Activated CD4-positive, alpha-beta T cell treated with anti-CD3 and anti-CD28 coated beads for 36 hours (primary cell): Measurements from ENCODE around the gene ABCC1. TPM values are rescaled to one million over a fixed set of nuclear protein-coding genes. Genes with fewer than 3 reads are reported as not detected.

Experiments used
- ATAC-seq: fragments of 200-7000 bp; cut with Tn5 transposase; one replicate; pipeline ENCODE4 v1.10.0; 2021; ENCODE audit warnings: mild to moderate bottlenecking, moderate library complexity
- CTCF ChIA-PET: fragments of 350-600 bp; sonication (Branson Sonifier 250); formaldehyde crosslinking; loops from one replicate; lab custom pipeline; 2021; ENCODE audit warnings: antibody characterized with exemption; lab: Charles Lee
- POLR2A ChIA-PET: fragments of 350-600 bp; sonication (Branson Sonifier 250); formaldehyde crosslinking; loops from one replicate; lab custom pipeline; 2021; ENCODE audit warnings: antibody characterized with exemption, inconsistent platforms; lab: Charles Lee
- DNase-seq: peaks from one replicate; pipeline ENCODE4 v3.0.0-alpha.2; 2020
- H3K27ac Mint-ChIP-seq: one replicate; pipeline ENCODE4 v1.8.0; 2021; ENCODE audit warnings: mixed read lengths
- H3K27me3 Mint-ChIP-seq: one replicate; pipeline ENCODE4 v1.8.0; 2021; ENCODE audit warnings: mixed read lengths
- H3K36me3 Mint-ChIP-seq: one replicate; pipeline ENCODE4 v1.8.0; 2021; ENCODE audit warnings: low read depth, mixed read lengths
- H3K4me1 Mint-ChIP-seq: one replicate; pipeline ENCODE4 v1.8.0; 2021; ENCODE audit warnings: mixed read lengths
- H3K4me3 Mint-ChIP-seq: one replicate; pipeline ENCODE4 v1.8.0; 2021; ENCODE audit warnings: mild to moderate bottlenecking, moderate library complexity, mixed read lengths
- H3K9me3 Mint-ChIP-seq: one replicate; pipeline ENCODE4 v1.8.0; 2021; ENCODE audit warnings: low read depth, mixed read lengths
- intact Hi-C, 2 experiments: fragments of 100-400 bp; cut with DNase I in 1 of 2; cut with micrococcal nuclease in 1 of 2; formaldehyde crosslinking; loops; one replicate each; pipeline versions ENCODE4 v1.14.2 to v1.15.1; 2022 to 2024; cut with DNase I, micrococcal nuclease
- total RNA-seq, 2 experiments: library from RNA; stranded (reverse); gene quantifications; one replicate each; pipeline ENCODE4 v1.2.3, GENCODE V29; 2021

Gene ABCC1
- total RNA-seq, 2 experiments from 2014 or later = 57.8 to 65.1 TPM

DNA sequence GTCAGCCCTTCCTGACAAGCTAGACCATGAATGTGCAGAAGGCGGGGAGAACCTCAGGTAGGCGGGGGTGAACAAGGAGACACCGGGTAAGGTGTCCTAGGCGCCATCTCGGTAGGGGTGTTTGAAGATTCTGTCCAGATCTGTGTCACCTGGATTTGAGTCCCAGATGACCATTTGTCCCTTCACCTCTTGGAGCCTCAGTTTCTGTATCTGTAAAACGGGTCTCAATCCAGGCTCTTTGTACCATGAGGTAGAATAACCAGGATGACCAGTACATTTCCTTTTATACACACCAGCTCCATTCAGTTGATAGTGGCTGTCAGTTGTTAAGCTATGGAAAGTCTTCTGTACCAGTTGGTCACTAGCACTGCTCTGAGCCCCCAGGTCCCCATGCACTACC, 187.2 kb downstream of the ABCC1 start:
- ChIA-PET CTCF (interaction anchor here (0.5 to 1.0 kb wide), 2 partner anchors 9 to 381 kb away, joined by 3 to 4 read pairs; no protein-coding TSS in a partner anchor), POLR2A (no interaction called here)
- Mint-ChIP-seq H3K27me3 (no peaks in the 10 kb centered on the region), H3K9me3 (no peaks in the 10 kb centered on the region), H3K4me1 (no peaks in the 10 kb centered on the region), H3K27ac (no peak overlapping the region), H3K36me3 (peaks cover 63% of the 10 kb centered on the region), H3K4me3 (no peak overlapping the region)
- intact Hi-C loops = no loop called here
- ATAC-seq = no peak
- no peak for DNase-seq

DNA sequence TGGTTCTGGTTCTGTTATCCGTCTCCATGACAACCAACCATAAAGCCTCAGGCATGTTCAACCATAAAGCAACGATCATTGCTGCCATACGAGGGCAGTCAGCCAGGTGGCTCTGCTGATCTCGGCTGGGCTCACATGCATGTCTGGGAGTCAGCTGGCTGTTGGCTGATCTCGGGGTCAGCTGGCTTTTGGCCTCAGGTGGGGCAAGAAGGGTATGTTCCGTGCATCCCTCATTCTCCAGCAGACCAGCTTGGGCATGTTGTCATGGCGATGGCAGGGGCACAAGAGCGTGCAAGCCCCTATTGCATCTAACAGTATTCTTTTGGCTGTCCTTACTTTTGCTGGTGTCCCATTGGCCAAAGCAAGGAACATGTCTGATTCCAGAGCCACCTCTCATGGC, 187.7 kb downstream of the ABCC1 start:
- H3K9me3 Mint-ChIP-seq = no peaks in the 10 kb centered on the region
- intact Hi-C loops = no loop called here
- H3K27me3 Mint-ChIP-seq = no peaks in the 10 kb centered on the region
- peaks cover 61% of the 10 kb centered on the region for H3K36me3 Mint-ChIP-seq
- H3K27ac Mint-ChIP-seq = no peak overlapping the region
- ATAC-seq = no peak
- H3K4me3 Mint-ChIP-seq = no peak overlapping the region
- ChIA-PET CTCF (interaction anchor here (1.0 kb wide), 1 partner anchor 10 kb away, joined by 3 read pairs; no protein-coding TSS in a partner anchor), POLR2A (no interaction called here)
- no peaks in the 10 kb centered on the region for H3K4me1 Mint-ChIP-seq
- no peak for DNase-seq

DNA sequence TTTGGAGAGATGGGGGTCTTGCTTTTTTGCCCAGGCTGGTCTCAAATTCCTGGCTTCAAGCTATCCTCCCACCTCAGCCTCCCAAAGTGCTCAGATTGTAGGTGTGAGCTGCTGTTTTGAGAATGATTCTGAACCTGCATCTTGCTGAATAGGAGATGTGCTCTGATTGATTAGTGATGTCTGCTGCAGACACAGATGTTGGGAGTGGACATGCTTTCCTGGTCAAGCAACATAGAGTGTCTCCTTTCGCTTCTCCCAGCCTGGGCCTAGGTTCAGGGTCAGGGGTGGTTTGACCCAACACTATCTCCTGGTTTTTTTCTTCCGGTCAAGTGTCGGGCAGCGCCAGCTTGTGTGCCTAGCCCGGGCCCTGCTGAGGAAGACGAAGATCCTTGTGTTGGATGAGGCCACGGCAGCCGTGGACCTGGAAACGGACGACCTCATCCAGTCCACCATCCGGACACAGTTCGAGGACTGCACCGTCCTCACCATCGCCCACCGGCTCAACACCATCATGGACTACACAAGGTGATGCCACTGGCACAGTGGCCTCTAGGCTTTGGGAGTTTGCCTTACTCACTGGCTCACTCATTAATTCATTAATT, 188.7 kb downstream of the ABCC1 start:
- H3K27ac Mint-ChIP-seq = no peak overlapping the region
- ATAC-seq = no peak
- DNase-seq = no peak
- H3K9me3 Mint-ChIP-seq = no peaks in the 10 kb centered on the region
- ChIA-PET POLR2A (no interaction called here), CTCF (no interaction called here)
- no peaks in the 10 kb centered on the region for H3K27me3 Mint-ChIP-seq
- H3K4me1 Mint-ChIP-seq = no peaks in the 10 kb centered on the region
- intact Hi-C loops = no loop called here
- H3K36me3 Mint-ChIP-seq = peaks cover 62% of the 10 kb centered on the region
- no peak overlapping the region for H3K4me3 Mint-ChIP-seq

DNA sequence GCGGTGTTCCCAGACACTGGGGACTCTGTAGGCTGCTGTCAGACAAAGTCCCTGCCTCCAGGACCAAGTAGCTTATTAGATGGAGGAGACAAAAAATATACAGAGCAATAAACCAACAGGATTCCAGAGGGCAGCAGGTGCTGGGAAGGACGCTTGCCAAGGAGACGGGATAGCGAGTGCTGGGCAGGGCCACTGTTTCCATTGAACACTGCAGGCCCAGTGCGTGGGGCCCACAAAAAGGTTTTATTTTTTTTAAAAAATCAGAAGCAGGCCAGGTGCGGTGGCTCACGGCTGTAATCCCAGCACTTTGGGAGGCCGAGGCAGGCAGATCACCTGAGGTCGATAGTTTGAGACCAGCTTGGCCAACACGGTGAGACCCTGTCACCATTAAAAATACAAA, 189.6 kb downstream of the ABCC1 start:
- CTCF ChIA-PET = no interaction called here
- Mint-ChIP-seq H3K36me3 (peaks cover 55% of the 10 kb centered on the region), H3K27me3 (no peaks in the 10 kb centered on the region), H3K9me3 (no peaks in the 10 kb centered on the region), H3K4me3 (no peak overlapping the region), H3K4me1 (no peaks in the 10 kb centered on the region), H3K27ac (no peak overlapping the region)
- ATAC-seq (no peak), DNase-seq (no peak)
- intact Hi-C loops = no loop called here
- POLR2A ChIA-PET = no interaction called here

DNA sequence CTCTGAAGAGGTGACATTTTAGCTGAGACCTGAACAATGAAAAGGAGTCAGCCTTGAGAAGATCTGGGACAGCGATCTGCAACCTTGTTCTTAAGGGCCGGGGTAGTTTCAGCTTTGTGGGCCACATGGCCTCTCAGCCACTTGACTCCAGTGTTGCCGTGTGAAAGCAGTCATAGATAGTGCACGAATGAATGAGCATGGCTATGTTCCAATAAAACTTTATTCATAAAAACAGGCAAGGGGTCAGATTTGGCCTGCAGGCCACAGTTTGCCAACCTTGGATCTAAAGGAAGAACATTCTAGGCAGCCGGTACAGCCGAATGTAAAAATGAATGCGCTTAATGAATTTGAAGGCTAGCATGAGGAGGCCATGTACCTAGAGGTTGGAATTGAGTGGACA, 190.4 kb downstream of the ABCC1 start:
- Mint-ChIP-seq H3K27me3 (no peaks in the 10 kb centered on the region), H3K4me3 (no peak overlapping the region), H3K36me3 (peaks cover 53% of the 10 kb centered on the region), H3K27ac (no peak overlapping the region), H3K9me3 (no peaks in the 10 kb centered on the region), H3K4me1 (no peaks in the 10 kb centered on the region)
- intact Hi-C loops = no loop called here
- POLR2A ChIA-PET = no interaction called here
- ATAC-seq = no peak
- DNase-seq = no peak
- CTCF ChIA-PET = no interaction called here

DNA sequence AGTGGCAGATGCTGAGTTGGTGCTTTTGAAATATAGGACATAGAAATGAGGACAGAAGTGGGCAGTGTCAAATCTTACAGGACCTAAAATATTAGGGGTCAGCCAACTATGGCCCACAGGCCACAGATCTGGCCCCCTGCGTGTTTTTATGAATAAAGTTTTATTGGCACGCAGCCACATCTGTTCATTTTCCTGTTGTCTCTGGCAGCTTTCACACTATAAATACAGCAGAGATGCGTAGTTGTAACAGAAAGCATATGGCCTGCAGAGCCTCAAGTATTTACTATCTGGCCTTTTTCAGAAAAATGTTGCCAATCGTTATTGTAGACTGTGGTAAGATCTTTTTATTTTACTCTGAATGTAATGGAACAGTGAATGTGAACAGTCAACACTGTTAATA, 191.1 kb downstream of the ABCC1 start:
- intact Hi-C loops = no loop called here
- POLR2A ChIA-PET = no interaction called here
- H3K9me3 Mint-ChIP-seq = no peaks in the 10 kb centered on the region
- CTCF ChIA-PET = no interaction called here
- ATAC-seq (no peak), DNase-seq (no peak)
- H3K27me3 Mint-ChIP-seq = no peaks in the 10 kb centered on the region
- H3K4me1 Mint-ChIP-seq = no peaks in the 10 kb centered on the region
- no peak overlapping the region for H3K27ac Mint-ChIP-seq
- peaks cover 49% of the 10 kb centered on the region for H3K36me3 Mint-ChIP-seq
- no peak overlapping the region for H3K4me3 Mint-ChIP-seq

DNA sequence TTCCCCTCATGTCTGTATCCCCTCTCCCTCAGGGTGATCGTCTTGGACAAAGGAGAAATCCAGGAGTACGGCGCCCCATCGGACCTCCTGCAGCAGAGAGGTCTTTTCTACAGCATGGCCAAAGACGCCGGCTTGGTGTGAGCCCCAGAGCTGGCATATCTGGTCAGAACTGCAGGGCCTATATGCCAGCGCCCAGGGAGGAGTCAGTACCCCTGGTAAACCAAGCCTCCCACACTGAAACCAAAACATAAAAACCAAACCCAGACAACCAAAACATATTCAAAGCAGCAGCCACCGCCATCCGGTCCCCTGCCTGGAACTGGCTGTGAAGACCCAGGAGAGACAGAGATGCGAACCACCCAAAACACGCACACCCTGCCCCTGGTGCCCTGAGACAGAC, 191.7 kb downstream of the ABCC1 start:
- H3K4me3 Mint-ChIP-seq = no peak overlapping the region
- CTCF ChIA-PET = no interaction called here
- no peaks in the 10 kb centered on the region for H3K9me3 Mint-ChIP-seq
- POLR2A ChIA-PET = no interaction called here
- peaks cover 51% of the 10 kb centered on the region for H3K36me3 Mint-ChIP-seq
- H3K4me1 Mint-ChIP-seq = no peaks in the 10 kb centered on the region
- intact Hi-C loops = no loop called here
- DNase-seq = no peak
- ATAC-seq = no peak
- H3K27me3 Mint-ChIP-seq = no peaks in the 10 kb centered on the region
- H3K27ac Mint-ChIP-seq = no peak overlapping the region

DNA sequence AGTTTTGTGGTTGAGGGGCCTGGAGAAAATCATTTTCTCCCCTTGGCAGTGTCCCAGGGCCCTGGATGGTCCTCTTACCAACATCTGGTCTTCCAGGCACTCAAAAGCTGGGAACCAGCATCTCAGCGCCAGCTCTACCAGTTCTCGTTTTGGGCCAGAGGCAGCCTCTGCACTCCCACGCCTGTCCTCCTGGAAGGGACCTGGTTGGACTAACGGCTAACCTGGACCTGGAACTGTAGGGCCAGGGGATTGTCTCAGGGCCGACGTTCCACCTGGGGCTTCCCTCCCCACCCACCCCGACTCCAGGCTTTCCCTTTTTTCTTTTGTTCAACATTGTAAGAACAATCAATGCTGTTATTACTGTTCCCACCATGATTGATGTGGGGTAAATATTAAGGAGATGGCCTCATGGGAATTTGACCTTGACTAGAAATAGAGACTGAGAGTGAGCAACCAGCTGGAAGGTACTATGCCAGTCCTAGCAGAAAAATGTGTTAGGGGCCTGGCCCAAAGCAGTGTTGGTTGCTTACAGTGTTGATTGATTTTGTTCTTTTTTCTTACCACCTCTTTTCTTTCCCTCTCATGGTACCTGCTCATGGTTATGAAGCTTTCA, 192.5 kb downstream of the ABCC1 start:
- no peaks in the 10 kb centered on the region for H3K4me1 Mint-ChIP-seq
- POLR2A ChIA-PET = no interaction called here
- no peak overlapping the region for H3K4me3 Mint-ChIP-seq
- no peaks in the 10 kb centered on the region for H3K9me3 Mint-ChIP-seq
- H3K36me3 Mint-ChIP-seq = peaks cover 45% of the 10 kb centered on the region
- CTCF ChIA-PET = no interaction called here
- DNase-seq (no peak), ATAC-seq (no peak)
- no peak overlapping the region for H3K27ac Mint-ChIP-seq
- H3K27me3 Mint-ChIP-seq = no peaks in the 10 kb centered on the region
- intact Hi-C loops = no loop called here

DNA sequence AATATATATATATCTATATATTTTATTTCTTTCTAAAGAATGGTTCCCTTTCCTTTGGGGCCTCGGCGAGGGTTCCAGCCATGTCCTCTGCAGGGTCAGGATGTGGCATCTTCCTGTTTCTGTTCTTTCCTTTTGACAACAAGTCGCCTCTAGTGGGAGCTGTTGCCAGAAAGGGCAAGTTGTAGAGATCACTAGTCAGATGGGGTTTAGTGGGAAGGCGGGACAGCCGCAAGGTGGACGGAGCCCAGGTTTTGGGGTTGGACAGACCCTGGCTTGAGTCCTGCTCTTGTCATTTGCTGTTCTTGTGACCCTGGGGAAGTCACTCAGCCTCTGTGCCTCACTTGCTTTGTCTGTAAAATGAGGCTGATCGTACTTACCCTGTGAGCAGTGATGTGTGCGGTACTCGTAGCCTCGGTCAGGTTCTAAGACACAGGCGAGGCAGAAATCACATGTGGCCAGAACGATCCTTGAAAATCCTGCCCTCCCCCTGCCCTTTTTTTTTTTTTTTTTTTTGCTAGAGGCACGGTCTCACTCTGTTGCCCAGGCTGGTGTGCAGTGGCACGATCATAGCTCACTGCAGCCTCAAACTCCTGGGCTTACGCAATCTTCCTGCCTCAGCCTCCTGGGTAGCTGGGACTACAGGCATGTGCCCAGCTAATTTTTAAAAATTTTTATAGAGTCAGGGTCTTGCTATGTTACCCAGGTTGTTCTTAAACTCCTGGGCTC, 193.8 kb downstream of the ABCC1 start:
- Mint-ChIP-seq H3K4me1 (no peaks in the 10 kb centered on the region), H3K27ac (no peak overlapping the region), H3K4me3 (no peak overlapping the region), H3K9me3 (no peaks in the 10 kb centered on the region), H3K36me3 (peaks cover 37% of the 10 kb centered on the region), H3K27me3 (no peaks in the 10 kb centered on the region)
- peak; percentile 24 for DNase-seq
- ChIA-PET POLR2A (no interaction called here), CTCF (interaction anchor here (1.7 kb wide), 1 partner anchor 14 kb away, joined by 6 read pairs; no protein-coding TSS in a partner anchor)
- intact Hi-C loops = no loop called here
- no peak for ATAC-seq

DNA sequence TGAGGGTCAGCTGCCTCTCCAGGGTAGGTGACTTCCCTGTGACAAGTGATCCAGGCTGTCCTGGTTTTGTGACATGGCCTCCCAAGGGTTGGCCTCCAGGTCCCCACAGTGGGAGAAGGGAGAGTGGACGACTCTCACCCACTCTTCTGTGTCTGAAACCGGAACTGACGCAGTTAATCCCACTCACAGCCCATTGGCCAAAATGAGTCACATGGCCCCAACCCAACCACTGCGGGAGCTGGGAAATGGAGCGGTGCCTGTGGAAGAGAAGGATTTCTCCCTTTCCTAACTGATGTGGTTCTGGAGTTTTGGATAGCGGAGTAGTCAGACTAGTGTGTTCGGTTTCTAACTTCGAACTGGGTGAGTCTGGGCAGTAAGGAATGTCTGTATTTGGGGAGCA, 194.5 kb downstream of the ABCC1 start:
- POLR2A ChIA-PET = no interaction called here
- Mint-ChIP-seq H3K27ac (no peak overlapping the region), H3K36me3 (peaks cover 34% of the 10 kb centered on the region)

DNA sequence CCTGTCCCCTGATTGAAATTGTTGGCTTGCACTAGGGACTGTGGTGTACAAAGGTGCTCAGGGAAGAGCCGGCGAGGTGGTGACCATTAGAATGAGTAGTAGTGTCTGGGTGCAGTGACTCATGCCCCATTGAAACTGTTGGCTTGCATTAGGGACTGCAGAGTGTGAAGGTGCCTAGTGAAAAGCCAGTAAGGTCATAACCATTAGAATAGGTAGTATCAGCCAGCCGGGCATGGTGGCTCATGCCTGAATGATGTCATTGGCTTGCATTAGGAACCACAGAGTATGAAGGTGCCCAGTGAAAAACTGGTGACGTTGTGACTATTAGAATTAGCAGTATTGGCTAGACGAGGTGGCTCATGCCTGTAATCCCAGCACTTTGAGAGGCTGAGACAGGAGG, 195.0 kb downstream of the ABCC1 start:
- DNase-seq (no peak), ATAC-seq (peak; percentile 12)
- Mint-ChIP-seq H3K36me3 (peaks cover 32% of the 10 kb centered on the region), H3K4me3 (no peak overlapping the region), H3K9me3 (no peaks in the 10 kb centered on the region), H3K27ac (no peak overlapping the region), H3K4me1 (no peaks in the 10 kb centered on the region), H3K27me3 (no peaks in the 10 kb centered on the region)
- ChIA-PET CTCF (interaction anchor here (1.7 kb wide), 1 partner anchor 12 kb away, joined by 6 read pairs; no protein-coding TSS in a partner anchor), POLR2A (no interaction called here)
- intact Hi-C loops = no loop called here

More for the DNA sequence above, 194.5 kb downstream of the ABCC1 start:
- CTCF ChIA-PET = interaction anchor here (1.7 kb wide), 1 partner anchor 13 kb away, joined by 6 read pairs; no protein-coding TSS in a partner anchor
- no peak for DNase-seq
- H3K9me3 Mint-ChIP-seq = no peaks in the 10 kb centered on the region
- no peaks in the 10 kb centered on the region for H3K27me3 Mint-ChIP-seq
- H3K4me1 Mint-ChIP-seq = no peaks in the 10 kb centered on the region
- intact Hi-C loops = no loop called here
- no peak overlapping the region for H3K4me3 Mint-ChIP-seq
- ATAC-seq = no peak

DNA sequence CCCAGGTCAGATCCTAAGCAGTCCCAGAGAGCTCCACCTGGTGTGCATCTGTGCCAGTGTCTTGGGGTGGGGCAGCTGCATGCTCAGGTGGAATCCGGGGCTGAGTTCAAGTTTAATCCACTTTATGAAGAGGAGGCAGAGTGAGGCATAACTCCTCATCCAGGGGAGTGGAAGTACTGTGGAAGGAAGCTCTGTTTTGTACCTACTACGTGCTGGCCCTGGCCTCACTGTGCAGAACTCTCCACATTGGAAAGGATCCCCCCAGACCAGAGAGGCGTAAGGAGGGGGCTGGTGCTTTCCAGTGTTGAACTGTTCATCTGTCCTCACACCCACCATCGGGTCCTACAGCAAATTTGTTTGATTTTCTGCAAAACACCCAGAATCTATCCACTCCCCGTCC, 195.9 kb downstream of the ABCC1 start:
- POLR2A ChIA-PET = no interaction called here
- Mint-ChIP-seq H3K36me3 (peaks cover 26% of the 10 kb centered on the region), H3K27ac (no peak overlapping the region), H3K9me3 (no peaks in the 10 kb centered on the region), H3K4me1 (no peaks in the 10 kb centered on the region), H3K27me3 (no peaks in the 10 kb centered on the region), H3K4me3 (no peak overlapping the region)
- ATAC-seq (no peak), DNase-seq (no peak)
- intact Hi-C loops = no loop called here
- CTCF ChIA-PET = no interaction called here
